GM21367 (cell line): ENCODE data around the gene CEP85.

Experiments
- ATAC-seq: cut with Tn5 transposase; IDR thresholded peaks from one replicate; pipeline ENCODE4 v1.9.1; 2021; ENCODE audit not compliant: unreplicated experiment

CEP85 gene

GRCh38 chr1:26277719-26278118 lies 43.7 kb downstream of the CEP85 start:
- no peak for ATAC-seq

- no peak for ATAC-seq
These were observed 44.3 kb downstream of the CEP85 start for GRCh38 chr1:26278303-26278702.

- no peak for ATAC-seq
These were observed 44.9 kb downstream of the CEP85 start for GRCh38 chr1:26278724-26279455.

- ATAC-seq, result peak; percentile 48
These were observed 45.7 kb downstream of the CEP85 start, which contains the start of gene SH3BGRL3 for GRCh38 chr1:26279456-26280332. TSS of gene SH3BGRL3 (plus strand) at chr1:26280086. CDS start at chr1:26280156, 70 bp downstream.

- ATAC-seq, result no peak
These were observed 46.5 kb downstream of the CEP85 start for GRCh38 chr1:26280333-26281042.

- ATAC-seq, result no peak
These were observed 47.3 kb downstream of the CEP85 start for GRCh38 chr1:26281091-26281958.

GRCh38 chr1:26281971-26282370 lies 48.0 kb downstream of the CEP85 start:
- no peak for ATAC-seq

- ATAC-seq, result no peak
These were observed 48.5 kb downstream of the CEP85 start for GRCh38 chr1:26282401-26282918.

GRCh38 chr1:26283279-26283853 lies 49.4 kb downstream of the CEP85 start:
- ATAC-seq, result no peak

- no peak for ATAC-seq
These were observed 50.0 kb downstream of the CEP85 start for GRCh38 chr1:26283871-26284596.

- ATAC-seq, result no peak
These were observed 50.8 kb downstream of the CEP85 start for GRCh38 chr1:26284597-26285347.

GRCh38 chr1:26285366-26286063 lies 51.5 kb downstream of the CEP85 start:
- ATAC-seq, result no peak

- ATAC-seq, result no peak
These were observed 52.0 kb downstream of the CEP85 start for GRCh38 chr1:26286064-26286416.

GRCh38 chr1:26287033-26287711 lies 53.2 kb downstream of the CEP85 start:
- ATAC-seq, result no peak

GRCh38 chr1:26287811-26288210 lies 53.8 kb downstream of the CEP85 start:
- ATAC-seq, result no peak

GRCh38 chr1:26288311-26288941 lies 54.4 kb downstream of the CEP85 start:
- no peak for ATAC-seq
